Choroid plexus epithelial cell (primary cell): ENCODE results near the gene ZNF783.

Source experiments
- DNase-seq: peaks from one replicate; pipeline ENCODE4 v3.0.0-alpha.2; 2010; ENCODE audit warnings: low read depth
- H3K4me3 ChIP-seq: 2 replicates; pipeline ENCODE4 v1.5.1; 2011; ENCODE audit warnings: low read depth, mild to moderate bottlenecking, control low read depth, low read length, moderate library complexity
- TF ChIP-seq, protein P1 (sequence below): conservative IDR thresholded peaks from 2 replicates; pipeline ENCODE4 v1.5.1; 2011; ENCODE audit warnings: low read depth, mild to moderate bottlenecking, control low read depth, inconsistent platforms, low read length, moderate library complexity

ZNF783 gene

DNA sequence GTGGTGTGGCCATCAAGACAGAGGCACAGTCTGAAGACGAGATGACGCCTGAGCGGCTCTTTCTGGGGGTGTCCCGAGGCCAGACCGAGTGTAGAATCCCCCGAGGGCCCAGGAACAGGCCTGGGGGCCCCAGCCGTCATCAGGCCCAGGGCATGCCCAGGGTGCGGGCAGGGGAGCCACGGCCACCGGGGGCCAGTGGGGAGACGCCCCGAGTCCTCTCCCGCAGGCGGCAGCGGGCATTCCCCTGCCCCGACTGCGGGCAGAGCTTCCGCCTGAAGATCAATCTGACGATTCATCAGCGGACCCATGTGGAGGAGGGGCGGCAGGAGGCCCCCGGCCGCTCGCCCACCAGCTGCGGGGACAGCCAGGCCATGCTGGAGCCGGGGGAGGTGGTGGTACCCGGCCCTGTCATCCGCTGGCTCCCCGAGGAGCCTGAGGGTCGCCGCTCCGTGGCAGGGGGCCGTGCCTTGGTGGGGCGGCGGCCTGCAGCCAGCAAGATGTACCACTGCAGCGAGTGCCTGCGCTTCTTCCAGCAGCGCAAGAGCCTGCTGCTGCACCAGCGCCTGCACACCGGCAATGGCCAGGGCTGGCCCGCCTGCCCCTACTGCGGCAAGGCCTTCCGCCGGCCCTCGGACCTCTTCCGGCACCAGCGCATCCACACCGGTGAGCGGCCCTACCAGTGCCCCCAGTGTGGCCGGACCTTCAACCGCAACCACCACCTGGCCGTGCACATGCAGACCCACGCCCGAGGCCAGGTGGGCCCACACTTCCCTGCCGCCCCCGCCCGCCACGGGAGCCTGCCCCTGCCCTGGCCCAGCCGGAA lies 19.7 kb downstream of the ZNF783 start:
- TF ChIP-seq, protein P1, sequence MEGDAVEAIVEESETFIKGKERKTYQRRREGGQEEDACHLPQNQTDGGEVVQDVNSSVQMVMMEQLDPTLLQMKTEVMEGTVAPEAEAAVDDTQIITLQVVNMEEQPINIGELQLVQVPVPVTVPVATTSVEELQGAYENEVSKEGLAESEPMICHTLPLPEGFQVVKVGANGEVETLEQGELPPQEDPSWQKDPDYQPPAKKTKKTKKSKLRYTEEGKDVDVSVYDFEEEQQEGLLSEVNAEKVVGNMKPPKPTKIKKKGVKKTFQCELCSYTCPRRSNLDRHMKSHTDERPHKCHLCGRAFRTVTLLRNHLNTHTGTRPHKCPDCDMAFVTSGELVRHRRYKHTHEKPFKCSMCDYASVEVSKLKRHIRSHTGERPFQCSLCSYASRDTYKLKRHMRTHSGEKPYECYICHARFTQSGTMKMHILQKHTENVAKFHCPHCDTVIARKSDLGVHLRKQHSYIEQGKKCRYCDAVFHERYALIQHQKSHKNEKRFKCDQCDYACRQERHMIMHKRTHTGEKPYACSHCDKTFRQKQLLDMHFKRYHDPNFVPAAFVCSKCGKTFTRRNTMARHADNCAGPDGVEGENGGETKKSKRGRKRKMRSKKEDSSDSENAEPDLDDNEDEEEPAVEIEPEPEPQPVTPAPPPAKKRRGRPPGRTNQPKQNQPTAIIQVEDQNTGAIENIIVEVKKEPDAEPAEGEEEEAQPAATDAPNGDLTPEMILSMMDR: no peak
- no peak for DNase-seq
- no peak overlapping the region for H3K4me3 ChIP-seq

- H3K4me3 ChIP-seq: no peak overlapping the region
- TF ChIP-seq, protein P1: no peak
- no peak for DNase-seq
Measured at GRCh38 chr7:149282331-149282655, 20.3 kb downstream of the ZNF783 start.

DNA sequence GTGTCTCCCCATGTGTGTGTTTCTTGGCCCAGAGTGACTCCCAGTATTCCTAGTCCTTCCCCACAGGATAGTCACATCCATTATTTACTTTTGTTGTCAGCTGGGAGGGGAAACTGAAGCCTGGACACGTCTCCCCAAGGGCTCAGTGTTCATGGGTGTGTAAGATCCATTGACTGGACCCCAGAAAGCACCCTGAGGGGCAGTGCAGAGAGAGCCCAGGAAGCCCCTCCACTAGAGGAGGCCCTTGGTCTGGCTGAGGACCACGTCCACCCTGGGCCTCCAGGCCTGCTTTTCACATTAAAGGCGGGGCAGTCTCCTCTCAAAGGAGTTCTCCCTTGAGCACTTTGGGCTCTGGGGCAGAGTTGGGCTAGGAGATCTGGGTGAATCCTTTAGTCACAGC lies 21.3 kb downstream of the ZNF783 start:
- H3K4me3 ChIP-seq: no peak overlapping the region
- DNase-seq: no peak
- TF ChIP-seq, protein P1: no peak

GRCh38 chr7:149284343-149284742 lies 22.3 kb downstream of the ZNF783 start:
- no peak for DNase-seq
- TF ChIP-seq, protein P1: no peak
- H3K4me3 ChIP-seq: no peak overlapping the region

DNA sequence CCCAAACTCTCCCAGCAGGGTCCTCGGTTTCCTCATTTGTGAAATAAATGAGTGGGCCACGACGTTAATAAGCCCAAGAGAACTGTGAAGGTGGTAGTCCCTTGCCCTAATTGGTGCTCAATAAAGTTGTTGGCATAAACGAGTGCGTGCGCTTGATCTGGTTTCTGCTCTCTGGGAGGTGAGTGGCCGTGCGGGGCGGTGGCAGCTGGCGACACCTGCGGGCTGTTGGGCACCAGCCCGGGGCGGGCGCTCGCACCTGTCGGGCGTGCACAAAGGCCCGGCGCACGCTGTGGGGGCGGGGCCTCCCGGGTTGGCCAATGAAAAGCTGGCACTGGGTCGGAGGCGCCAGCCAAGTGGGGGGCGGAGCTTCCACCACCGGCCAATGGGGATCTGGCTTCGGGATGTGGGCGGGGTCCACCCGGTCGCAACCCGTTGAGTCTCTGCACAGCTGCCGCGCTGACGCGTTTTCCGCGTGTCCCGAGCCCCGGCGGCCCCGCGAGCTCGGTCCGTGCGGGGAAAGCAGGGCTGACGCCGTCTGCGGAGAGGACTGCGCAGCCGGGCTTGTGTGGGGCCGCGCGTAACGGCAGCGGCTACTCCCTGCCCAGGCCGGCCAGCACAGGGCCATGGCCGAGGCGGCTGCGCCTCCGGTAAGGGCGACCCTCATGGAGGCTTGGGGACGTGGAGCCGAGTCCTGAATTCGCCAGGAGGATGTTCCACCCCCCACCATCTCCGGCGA lies 23.0 kb downstream of the ZNF783 start:
- peak; percentile 91 for DNase-seq
- TF ChIP-seq, protein P1: no peak
- peak overlapping the region; percentile 75 for H3K4me3 ChIP-seq

DNA sequence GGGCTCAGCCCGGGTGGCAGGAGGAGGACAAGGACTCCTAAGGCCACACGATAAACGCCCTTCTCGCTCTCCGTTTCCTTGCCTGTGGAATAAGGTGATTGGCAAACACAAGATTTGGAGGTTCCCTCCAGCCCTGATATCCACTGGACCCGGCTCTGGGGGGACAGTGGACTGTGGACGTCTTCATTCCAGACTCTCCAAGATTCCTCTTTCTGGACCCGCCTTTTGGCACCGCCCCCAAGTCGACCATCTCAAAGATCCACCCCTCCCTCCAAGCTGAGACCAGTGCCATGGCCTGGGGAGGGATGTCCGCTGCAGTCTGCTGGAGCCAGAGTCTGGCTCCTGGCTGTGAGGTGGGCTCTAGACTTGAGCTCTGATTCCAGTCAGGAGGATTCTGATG lies 23.6 kb downstream of the ZNF783 start:
- peak; percentile 44 for DNase-seq

More for the DNA sequence above, 23.6 kb downstream of the ZNF783 start:
- H3K4me3 ChIP-seq: peak overlapping the region; percentile 75
- TF ChIP-seq, protein P1: no peak
